Neural progenitor cell (in vitro differentiated cells): ENCODE data around the gene ZNF284. TPM values are rescaled to one million over a fixed set of nuclear protein-coding genes. Genes with fewer than 3 reads are reported as not detected.
A peak's percentile ranks its signal among the peaks of the same experiment; 100 is the strongest.

Experiments used
- DNase-seq: peaks from one replicate; pipeline ENCODE4 v3.0.0-alpha.2; 2016; ENCODE audit warnings: low spot score
- H2AFZ ChIP-seq: fragments of 200-600 bp; sonication (generic); replicated peaks from 2 replicates; pipeline ENCODE4 v1.6.1; 2016; ENCODE audit warnings: antibody characterized with exemption
- H3F3A ChIP-seq: fragments of 200-600 bp; sonication (generic); 2 replicates; pipeline ENCODE4 v1.6.1; 2016; ENCODE audit warnings: antibody characterized with exemption, low read depth
- H3K27ac ChIP-seq: fragments of 200-600 bp; sonication (generic); 2 replicates; pipeline ENCODE4 v1.5.1; 2016; ENCODE audit warnings: mild to moderate bottlenecking
- H3K27me3 ChIP-seq: fragments of 200-600 bp; sonication (generic); 2 replicates; pipeline ENCODE4 v1.6.1; 2016; ENCODE audit warnings: mild to moderate bottlenecking, moderate library complexity
- H3K36me3 ChIP-seq: fragments of 200-600 bp; sonication (generic); 2 replicates; pipeline ENCODE4 v1.5.1; 2016
- H3K4me1 ChIP-seq: fragments of 200-600 bp; sonication (generic); 2 replicates; pipeline ENCODE4 v1.6.1; 2016; ENCODE audit warnings: mixed run types
- H3K4me2 ChIP-seq: fragments of 200-600 bp; sonication (generic); 2 replicates; pipeline ENCODE4 v1.6.1; 2016
- H3K4me3 ChIP-seq: fragments of 200-600 bp; sonication (generic); 2 replicates; pipeline ENCODE4 v1.5.1; 2016
- H3K79me2 ChIP-seq: fragments of 200-600 bp; sonication (generic); 2 replicates; pipeline ENCODE4 v1.6.1; 2016; ENCODE audit warnings: low read depth
- H3K9ac ChIP-seq: fragments of 200-600 bp; sonication (generic); 2 replicates; pipeline ENCODE4 v1.6.1; 2016
- H3K9me3 ChIP-seq: fragments of 200-600 bp; sonication (generic); 2 replicates; pipeline ENCODE4 v1.5.1; 2016; ENCODE audit warnings: low read depth
- H4K20me1 ChIP-seq: fragments of 200-600 bp; sonication (generic); 2 replicates; pipeline ENCODE4 v1.6.1; 2016; ENCODE audit warnings: low read depth
- H3K27ac Mint-ChIP-seq: 3 replicates; pipeline ENCODE4 v1.8.0; 2021; ENCODE audit warnings: mixed read lengths
- H3K27me3 Mint-ChIP-seq: 2 replicates; pipeline ENCODE4 v1.8.0; 2022; ENCODE audit warnings: low read depth, mild to moderate bottlenecking, inconsistent platforms, moderate library complexity, mixed read lengths; ENCODE audit not compliant: insufficient read depth
- H3K36me3 Mint-ChIP-seq: 3 replicates; pipeline ENCODE4 v1.8.0; 2021; ENCODE audit warnings: mixed read lengths
- H3K4me1 Mint-ChIP-seq: 3 replicates; pipeline ENCODE4 v1.8.0; 2021; ENCODE audit warnings: mixed read lengths
- H3K4me3 Mint-ChIP-seq: 3 replicates; pipeline ENCODE4 v1.8.0; 2021; ENCODE audit warnings: mild to moderate bottlenecking, moderate library complexity, mixed read lengths
- H3K9me3 Mint-ChIP-seq: 3 replicates; pipeline ENCODE4 v1.8.0; 2020; ENCODE audit warnings: mixed read lengths
- EZH2 ChIP-seq: fragments of 200-600 bp; sonication (generic); IDR thresholded peaks from 2 replicates; pipeline ENCODE4 v1.6.1; 2017; ENCODE audit warnings: antibody characterized with exemption, mild to moderate bottlenecking, moderate library complexity
- EZH2phosphoT487 ChIP-seq: fragments of 200-600 bp; sonication (generic); IDR thresholded peaks from 2 replicates; pipeline ENCODE4 v1.6.1; 2017; ENCODE audit warnings: antibody characterized with exemption
- total RNA-seq: library from RNA; depleted of rRNA; stranded (reverse); fragments of >200 nt; gene quantifications from 2 replicates; pipeline ENCODE4 v1.2.3, GENCODE V29; 2015; ENCODE audit warnings: low replicate concordance
- TF ChIP-seq, protein P1 (sequence below): fragments of 200-600 bp; sonication (generic); IDR thresholded peaks from 2 replicates; pipeline ENCODE4 v1.5.1; 2017; ENCODE audit warnings: antibody characterized with exemption, mild to moderate bottlenecking

The ZNF284 gene
- total RNA-seq, 1 donor from 2014 or later: 5.6 TPM

DNA sequence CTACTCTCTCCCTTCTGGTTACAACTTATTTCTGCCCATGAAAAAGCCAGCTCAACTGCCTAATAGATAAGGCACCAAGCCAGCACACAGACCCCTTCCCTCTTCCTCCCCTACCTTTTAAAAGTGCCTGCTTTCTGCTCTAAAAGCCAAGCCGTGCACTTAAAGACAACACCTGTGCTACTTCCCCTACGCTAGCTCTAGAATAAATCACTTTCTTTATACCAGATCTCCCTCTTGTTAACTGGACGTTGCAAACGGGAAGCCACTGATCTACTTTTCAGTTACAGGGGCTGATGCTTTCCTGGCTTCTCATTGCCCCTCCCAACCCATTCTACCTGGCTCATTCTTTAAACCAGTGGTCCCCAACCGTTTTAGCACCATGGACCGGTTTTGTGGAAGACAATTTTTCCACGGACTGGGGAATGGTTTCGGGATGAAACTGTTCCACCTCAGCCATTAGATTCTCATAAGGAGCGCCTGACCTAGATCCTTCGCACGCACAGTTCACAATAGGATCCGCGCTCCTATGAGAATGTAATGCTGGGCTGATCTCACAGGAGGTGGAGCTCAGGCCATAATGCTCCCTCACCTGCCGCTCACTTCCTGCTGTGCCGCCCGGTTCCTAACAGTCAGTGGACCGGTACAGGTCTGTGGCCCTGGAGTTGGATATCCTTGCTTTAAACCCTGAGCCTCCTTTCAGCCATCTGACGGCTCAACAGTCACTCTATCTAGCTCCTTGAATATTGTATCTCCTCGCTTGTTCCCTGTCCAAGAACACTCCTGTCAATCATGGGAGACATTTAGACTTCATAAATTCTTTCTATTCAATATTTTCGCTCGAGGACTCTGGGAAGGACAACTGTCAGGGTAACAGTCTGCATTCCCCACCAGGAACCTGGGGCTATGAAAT lies 21.0 kb upstream of the ZNF284 start:
- no peak overlapping the region for H3K27ac Mint-ChIP-seq
- DNase-seq: no peak

GRCh38 chr19:44051650-44052402 lies 20.1 kb upstream of the ZNF284 start, which contains the start of gene ZNF223:
ZNF223 (plus strand) TSS chr19:44052036; CDS start chr19:44055177, 3,141 bp downstream.
- Histone ChIP-seq H3K79me2 (peaks cover 28% of the 10 kb centered on the region), H3K36me3 (peaks cover 4% of the 10 kb centered on the region), H3K9me3 (no peaks in the 10 kb centered on the region), H3K4me1 (peaks cover 6% of the 10 kb centered on the region), H3F3A (no peaks in the 10 kb centered on the region), H3K4me3 (peak within 1 kb of the TSS; percentile 84), H3K27me3 (peaks cover 28% of the 10 kb centered on the region), H3K27ac (no peak within 1 kb of the TSS), H4K20me1 (no peaks in the 10 kb centered on the region), H2AFZ (peak within 1 kb of the TSS; percentile 99), H3K9ac (peak within 1 kb of the TSS; percentile 76), H3K4me2 (peak within 1 kb of the TSS; percentile 84)
- Mint-ChIP-seq H3K27ac (peak within 1 kb of the TSS; percentile 93), H3K36me3 (peaks cover 16% of the 10 kb centered on the region), H3K4me3 (peak within 1 kb of the TSS; percentile 99), H3K4me1 (peaks cover 12% of the 10 kb centered on the region), H3K27me3 (peaks cover 6% of the 10 kb centered on the region), H3K9me3 (no peaks in the 10 kb centered on the region)
- DNase-seq: peak; percentile 94
- TF ChIP-seq EZH2: no peak
- TF ChIP-seq, protein P1, sequence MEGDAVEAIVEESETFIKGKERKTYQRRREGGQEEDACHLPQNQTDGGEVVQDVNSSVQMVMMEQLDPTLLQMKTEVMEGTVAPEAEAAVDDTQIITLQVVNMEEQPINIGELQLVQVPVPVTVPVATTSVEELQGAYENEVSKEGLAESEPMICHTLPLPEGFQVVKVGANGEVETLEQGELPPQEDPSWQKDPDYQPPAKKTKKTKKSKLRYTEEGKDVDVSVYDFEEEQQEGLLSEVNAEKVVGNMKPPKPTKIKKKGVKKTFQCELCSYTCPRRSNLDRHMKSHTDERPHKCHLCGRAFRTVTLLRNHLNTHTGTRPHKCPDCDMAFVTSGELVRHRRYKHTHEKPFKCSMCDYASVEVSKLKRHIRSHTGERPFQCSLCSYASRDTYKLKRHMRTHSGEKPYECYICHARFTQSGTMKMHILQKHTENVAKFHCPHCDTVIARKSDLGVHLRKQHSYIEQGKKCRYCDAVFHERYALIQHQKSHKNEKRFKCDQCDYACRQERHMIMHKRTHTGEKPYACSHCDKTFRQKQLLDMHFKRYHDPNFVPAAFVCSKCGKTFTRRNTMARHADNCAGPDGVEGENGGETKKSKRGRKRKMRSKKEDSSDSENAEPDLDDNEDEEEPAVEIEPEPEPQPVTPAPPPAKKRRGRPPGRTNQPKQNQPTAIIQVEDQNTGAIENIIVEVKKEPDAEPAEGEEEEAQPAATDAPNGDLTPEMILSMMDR: no peak
- no peak for TF ChIP-seq EZH2phosphoT487

More for the DNA sequence above, 21.0 kb upstream of the ZNF284 start:
- Histone ChIP-seq H3K27ac (no peak overlapping the region), H3F3A (no peaks in the 10 kb centered on the region), H3K79me2 (peaks cover 28% of the 10 kb centered on the region), H4K20me1 (no peaks in the 10 kb centered on the region), H3K36me3 (peaks cover 4% of the 10 kb centered on the region), H3K4me3 (peak overlapping the region; percentile 84), H3K4me1 (peaks cover 6% of the 10 kb centered on the region), H3K27me3 (peaks cover 28% of the 10 kb centered on the region), H3K4me2 (peak overlapping the region; percentile 84), H3K9ac (no peak overlapping the region), H2AFZ (peak overlapping the region; percentile 99), H3K9me3 (no peaks in the 10 kb centered on the region)
- Mint-ChIP-seq H3K9me3 (no peaks in the 10 kb centered on the region), H3K4me3 (peak overlapping the region; percentile 99), H3K36me3 (peaks cover 15% of the 10 kb centered on the region), H3K27me3 (peaks cover 6% of the 10 kb centered on the region), H3K4me1 (peaks cover 12% of the 10 kb centered on the region)
- TF ChIP-seq EZH2phosphoT487: no peak
- no peak for TF ChIP-seq EZH2
- TF ChIP-seq, protein P1: no peak

GRCh38 chr19:44055870-44056269 lies 16.1 kb upstream of the ZNF284 start:
- no peaks in the 10 kb centered on the region for H3F3A ChIP-seq
- Mint-ChIP-seq H3K4me3 (no peak overlapping the region), H3K27me3 (peaks cover 10% of the 10 kb centered on the region), H3K9me3 (no peaks in the 10 kb centered on the region), H3K36me3 (peaks cover 38% of the 10 kb centered on the region), H3K4me1 (peaks cover 12% of the 10 kb centered on the region), H3K27ac (no peak overlapping the region)
- no peak overlapping the region for H3K27ac ChIP-seq
- H3K9ac ChIP-seq: no peak overlapping the region
- no peaks in the 10 kb centered on the region for H4K20me1 ChIP-seq
- no peaks in the 10 kb centered on the region for H3K27me3 ChIP-seq
- H2AFZ ChIP-seq: no peak overlapping the region
- no peak overlapping the region for H3K4me2 ChIP-seq
- DNase-seq: no peak
- H3K4me3 ChIP-seq: no peak overlapping the region
- H3K9me3 ChIP-seq: no peaks in the 10 kb centered on the region
- peaks cover 6% of the 10 kb centered on the region for H3K4me1 ChIP-seq
- peaks cover 28% of the 10 kb centered on the region for H3K79me2 ChIP-seq
- no peak for TF ChIP-seq EZH2phosphoT487
- no peak for TF ChIP-seq EZH2
- TF ChIP-seq, protein P1: no peak
- peaks cover 4% of the 10 kb centered on the region for H3K36me3 ChIP-seq
